Skeletal muscle satellite cell (primary cell): ENCODE results near the gene PTTG1IP.

Source experiments
- H3K27me3 ChIP-seq: 2 replicates; pipeline ENCODE4 v1.7.0; 2013; ENCODE audit warnings: low read length; ENCODE audit not compliant: control insufficient read depth, insufficient read depth
- H3K36me3 ChIP-seq: 2 replicates; pipeline ENCODE4 v1.7.0; 2013; ENCODE audit warnings: mild to moderate bottlenecking, control low read depth, low read length; ENCODE audit not compliant: insufficient read depth
- H3K4me1 ChIP-seq: 2 replicates; pipeline ENCODE4 v1.7.0; 2013; ENCODE audit warnings: low read length; ENCODE audit not compliant: control insufficient read depth, insufficient read depth
- H3K4me2 ChIP-seq: 2 replicates; pipeline ENCODE4 v1.7.0; 2013; ENCODE audit warnings: mild to moderate bottlenecking, low read length
- H3K4me3 ChIP-seq: 2 replicates; pipeline ENCODE4 v1.7.0; 2013; ENCODE audit warnings: low read length
- H3K9ac ChIP-seq: 2 replicates; pipeline ENCODE4 v1.7.0; 2013; ENCODE audit warnings: mild to moderate bottlenecking, low read depth, low read length, moderate library complexity
- H3K9me3 ChIP-seq: replicated peaks from 2 replicates; pipeline ENCODE4 v1.7.0; 2013; ENCODE audit warnings: mild to moderate bottlenecking, control low read depth, low read length

PTTG1IP gene

DNA sequence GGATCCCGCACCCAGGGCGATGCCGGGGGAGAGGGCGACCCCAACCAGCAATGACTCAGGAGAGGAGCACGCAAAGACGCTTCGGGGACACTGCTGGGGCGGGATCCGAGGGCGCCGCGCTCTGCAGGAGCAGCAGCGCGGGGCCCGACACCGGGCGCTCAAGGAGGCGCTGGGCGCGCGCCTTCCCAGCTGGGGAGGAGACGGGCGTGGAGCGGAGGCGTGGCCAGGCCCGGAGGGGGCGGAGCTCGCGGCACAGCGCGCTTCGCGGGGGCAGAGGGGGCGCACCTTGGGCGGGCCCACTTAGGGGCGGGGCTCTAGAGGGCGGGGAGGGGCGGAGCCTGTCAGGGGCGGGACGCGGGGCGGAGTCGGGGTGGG is 56.0 kb downstream of the PTTG1IP start:
- Histone ChIP-seq H3K4me3 (peak overlapping the region; percentile 95), H3K27me3 (no peaks in the 10 kb centered on the region), H3K9ac (peak overlapping the region; percentile 91), H3K4me2 (peak overlapping the region; percentile 100), H3K4me1 (peaks cover 11% of the 10 kb centered on the region), H3K36me3 (peaks cover 11% of the 10 kb centered on the region), H3K9me3 (no peaks in the 10 kb centered on the region)

DNA sequence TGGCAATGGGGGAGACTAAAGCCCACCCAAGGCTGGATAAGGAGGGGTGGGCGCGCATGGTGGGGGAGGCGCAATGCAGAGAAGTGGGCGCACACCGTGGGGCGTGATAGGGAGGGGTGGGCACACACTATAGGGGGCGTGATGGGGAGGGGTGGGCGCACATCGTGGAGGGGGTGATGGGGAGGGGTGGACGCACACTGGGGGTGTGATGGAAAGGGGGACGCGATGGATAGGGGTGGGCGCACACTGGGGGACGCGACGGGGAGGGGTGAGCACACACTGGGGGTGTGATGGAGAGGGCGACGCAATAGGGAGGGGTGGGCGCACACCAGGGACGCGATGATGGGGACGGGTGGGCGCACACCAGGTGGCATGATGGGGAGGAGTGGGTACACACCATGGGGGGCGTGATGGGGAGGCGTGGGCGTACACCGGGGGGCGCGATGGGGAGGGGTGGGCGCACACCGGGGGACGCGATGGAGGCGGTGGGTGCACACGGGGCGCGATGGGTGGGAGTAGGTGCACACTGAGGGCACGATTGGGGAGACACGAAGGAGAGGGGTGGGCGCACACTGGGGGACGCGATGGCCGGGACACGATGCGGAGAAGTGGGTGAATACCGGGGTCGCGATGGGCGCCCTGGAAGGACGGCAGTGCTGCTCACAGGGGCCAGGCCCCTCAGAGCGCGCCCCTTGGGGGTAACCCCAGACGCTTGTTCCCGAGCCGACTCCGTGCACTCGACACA is 56.6 kb downstream of the PTTG1IP start:
- H3K4me3 ChIP-seq = peak overlapping the region; percentile 95
- H3K4me2 ChIP-seq = peak overlapping the region; percentile 100
- no peaks in the 10 kb centered on the region for H3K27me3 ChIP-seq
- no peaks in the 10 kb centered on the region for H3K9me3 ChIP-seq
- peaks cover 14% of the 10 kb centered on the region for H3K36me3 ChIP-seq
- peaks cover 11% of the 10 kb centered on the region for H3K4me1 ChIP-seq
- peak overlapping the region; percentile 81 for H3K9ac ChIP-seq

DNA sequence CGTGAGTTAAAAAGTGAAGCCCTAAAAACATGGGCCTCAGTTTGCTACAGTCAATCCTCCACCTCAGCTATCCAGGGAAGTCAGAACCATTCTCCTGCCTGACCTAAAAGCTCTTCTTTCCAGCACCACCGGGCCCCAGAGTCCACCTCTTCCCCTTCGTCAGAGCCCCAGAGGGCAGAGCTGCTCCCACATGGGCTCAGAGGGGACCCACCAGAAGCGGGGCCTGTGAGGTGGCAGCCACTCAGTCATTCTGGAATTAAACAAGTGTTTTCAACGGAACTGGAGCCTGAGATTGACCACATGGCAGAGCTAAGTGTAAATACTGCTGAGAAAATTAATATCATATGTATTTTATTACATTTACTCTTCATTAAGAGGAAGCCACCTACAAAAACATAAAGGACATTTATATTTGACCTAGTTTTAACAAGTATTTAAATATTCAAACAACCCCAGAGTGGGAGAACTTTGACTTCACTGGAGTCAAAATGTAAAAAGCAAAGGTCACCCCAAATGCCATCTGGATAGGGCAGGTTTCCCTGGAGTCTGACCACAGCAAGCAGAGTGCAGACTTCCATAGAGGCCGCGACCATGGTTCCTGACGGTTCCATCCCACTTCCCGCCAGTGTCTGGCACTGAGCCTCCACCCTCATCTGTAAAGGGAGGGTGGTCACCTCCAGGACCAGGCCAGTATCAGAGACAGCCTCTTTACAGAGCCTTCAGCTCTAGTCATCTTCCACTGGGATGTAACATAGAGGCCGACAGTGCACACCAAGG is 57.5 kb downstream of the PTTG1IP start:
- no peak overlapping the region for H3K4me3 ChIP-seq
- H3K9ac ChIP-seq = no peak overlapping the region
- H3K4me1 ChIP-seq = peaks cover 11% of the 10 kb centered on the region
- peaks cover 14% of the 10 kb centered on the region for H3K36me3 ChIP-seq
- H3K4me2 ChIP-seq = peak overlapping the region; percentile 50
- H3K9me3 ChIP-seq = no peaks in the 10 kb centered on the region
- no peaks in the 10 kb centered on the region for H3K27me3 ChIP-seq

DNA sequence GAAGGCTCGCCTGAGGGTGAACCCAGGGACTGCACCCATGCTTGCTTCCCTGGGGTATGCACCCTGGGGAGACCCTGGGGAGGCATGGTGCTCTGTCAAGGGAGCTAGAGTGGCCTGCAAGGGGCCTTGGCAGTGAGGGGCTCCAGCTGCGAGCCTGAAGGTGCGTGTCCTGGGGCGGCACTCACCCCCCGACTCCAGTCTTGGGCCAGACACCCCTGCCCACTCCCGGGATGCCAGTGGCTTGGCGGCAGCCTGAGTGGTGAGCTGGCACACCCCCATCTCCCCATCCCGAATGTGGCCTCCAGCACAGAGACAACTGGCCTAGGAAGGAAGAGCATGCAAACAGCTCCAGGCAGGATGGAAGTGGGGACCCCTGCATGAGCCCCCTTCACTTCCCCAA is 58.3 kb downstream of the PTTG1IP start:
- Histone ChIP-seq H3K9me3 (no peaks in the 10 kb centered on the region), H3K4me1 (peaks cover 11% of the 10 kb centered on the region), H3K27me3 (no peaks in the 10 kb centered on the region), H3K4me2 (peak overlapping the region; percentile 14), H3K9ac (no peak overlapping the region), H3K4me3 (no peak overlapping the region), H3K36me3 (peaks cover 19% of the 10 kb centered on the region)

DNA sequence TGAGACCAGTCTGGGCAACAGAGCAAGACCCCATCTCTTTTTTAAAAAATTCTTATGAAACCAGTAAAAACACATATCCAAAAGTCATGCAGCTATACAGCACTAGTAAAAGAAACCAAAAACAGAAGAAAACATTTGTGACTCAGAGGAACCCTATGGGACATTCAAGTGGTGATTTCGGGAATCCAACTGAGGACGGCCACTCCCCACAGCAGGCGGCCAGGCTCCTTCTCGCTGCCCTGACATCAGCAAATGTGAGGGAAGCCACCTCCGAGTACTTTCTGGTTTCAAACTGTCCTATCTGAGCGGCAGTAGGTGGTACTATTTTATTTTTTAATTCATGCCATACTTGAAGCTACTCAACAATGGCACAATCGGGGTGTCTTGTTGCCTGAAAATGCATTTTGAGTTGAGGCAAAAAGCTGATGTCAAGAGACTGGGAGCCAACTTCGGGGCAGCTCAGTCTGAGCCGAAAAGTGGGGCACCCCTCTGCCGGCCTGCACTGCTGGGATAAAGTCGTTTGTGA is 58.9 kb downstream of the PTTG1IP start:
- H3K36me3 ChIP-seq = peaks cover 26% of the 10 kb centered on the region
- no peaks in the 10 kb centered on the region for H3K27me3 ChIP-seq
- H3K9ac ChIP-seq = no peak overlapping the region
- H3K4me1 ChIP-seq = peaks cover 11% of the 10 kb centered on the region
- peak overlapping the region; percentile 30 for H3K4me2 ChIP-seq
- H3K9me3 ChIP-seq = no peaks in the 10 kb centered on the region
- H3K4me3 ChIP-seq = no peak overlapping the region

DNA sequence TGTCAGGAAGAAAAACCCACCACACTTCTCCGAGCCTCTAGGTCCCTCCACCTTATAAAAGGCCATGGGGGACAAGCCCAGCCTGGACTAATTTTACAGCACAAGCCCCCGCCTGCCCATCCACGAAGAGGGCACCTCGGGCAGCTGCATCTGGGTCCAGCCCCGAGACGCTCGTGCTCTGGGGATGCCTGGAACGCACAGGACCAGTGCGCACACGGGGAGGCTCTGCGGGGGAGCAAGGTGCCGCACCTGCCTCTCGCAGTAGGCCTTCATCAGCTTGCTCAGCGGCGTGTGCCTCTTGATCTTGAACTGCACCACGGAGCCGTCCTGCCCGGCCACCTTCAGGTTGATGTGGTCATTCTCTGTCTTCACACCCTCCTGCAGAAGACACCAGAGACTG is 59.8 kb downstream of the PTTG1IP start:
- H3K36me3 ChIP-seq = peaks cover 28% of the 10 kb centered on the region
- peaks cover 10% of the 10 kb centered on the region for H3K4me1 ChIP-seq
- H3K27me3 ChIP-seq = no peaks in the 10 kb centered on the region
- no peak overlapping the region for H3K9ac ChIP-seq
- H3K4me2 ChIP-seq = no peak overlapping the region
- no peak overlapping the region for H3K4me3 ChIP-seq
- H3K9me3 ChIP-seq = no peaks in the 10 kb centered on the region

DNA sequence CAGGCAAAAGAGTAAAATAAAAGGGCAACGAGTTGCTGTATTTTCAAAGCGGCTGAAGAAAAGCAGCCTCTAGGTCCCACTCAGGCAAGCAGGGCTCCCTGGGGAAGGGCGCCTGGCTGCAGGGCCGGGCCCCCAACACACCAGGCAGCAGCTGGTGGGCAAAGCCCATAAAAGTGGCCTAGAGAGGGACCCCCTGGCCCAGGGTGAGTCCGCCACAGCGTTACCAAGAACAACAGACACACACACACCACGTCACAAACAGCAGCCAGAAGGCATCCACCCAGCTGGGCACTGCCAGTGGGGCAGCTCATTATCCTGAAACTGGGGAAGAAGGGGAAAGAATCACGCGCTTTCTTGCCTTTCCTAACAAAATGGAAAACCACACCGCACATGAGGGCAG is 60.3 kb downstream of the PTTG1IP start:
- peaks cover 28% of the 10 kb centered on the region for H3K36me3 ChIP-seq
- H3K4me2 ChIP-seq = no peak overlapping the region
- no peak overlapping the region for H3K9ac ChIP-seq

DNA sequence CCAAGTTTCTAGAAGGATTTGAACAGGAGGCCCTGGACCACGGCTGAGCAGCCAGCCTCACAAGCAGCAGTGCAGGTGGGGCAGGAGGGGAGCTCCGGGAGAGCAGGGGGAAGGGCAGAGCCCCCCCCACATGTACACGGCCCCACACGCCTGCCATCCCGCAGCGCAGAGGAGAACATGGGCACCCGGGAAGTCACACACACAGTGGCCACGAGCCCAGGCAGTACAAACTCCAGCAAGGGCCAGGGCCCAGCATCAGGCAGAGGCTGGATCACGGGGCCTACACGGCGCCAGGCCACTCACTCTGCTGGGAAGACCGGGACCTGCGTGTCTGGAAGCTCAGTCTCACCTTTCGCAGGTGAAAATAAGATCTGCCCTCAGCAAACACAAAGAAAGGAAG is 60.9 kb downstream of the PTTG1IP start:
- Histone ChIP-seq H3K4me3 (no peak overlapping the region), H3K4me2 (no peak overlapping the region), H3K9ac (no peak overlapping the region), H3K27me3 (no peaks in the 10 kb centered on the region), H3K9me3 (no peaks in the 10 kb centered on the region), H3K36me3 (peaks cover 32% of the 10 kb centered on the region), H3K4me1 (peaks cover 4% of the 10 kb centered on the region)

More for the DNA sequence above, 60.3 kb downstream of the PTTG1IP start:
- no peaks in the 10 kb centered on the region for H3K9me3 ChIP-seq
- peaks cover 4% of the 10 kb centered on the region for H3K4me1 ChIP-seq
- no peaks in the 10 kb centered on the region for H3K27me3 ChIP-seq
- H3K4me3 ChIP-seq = no peak overlapping the region

DNA sequence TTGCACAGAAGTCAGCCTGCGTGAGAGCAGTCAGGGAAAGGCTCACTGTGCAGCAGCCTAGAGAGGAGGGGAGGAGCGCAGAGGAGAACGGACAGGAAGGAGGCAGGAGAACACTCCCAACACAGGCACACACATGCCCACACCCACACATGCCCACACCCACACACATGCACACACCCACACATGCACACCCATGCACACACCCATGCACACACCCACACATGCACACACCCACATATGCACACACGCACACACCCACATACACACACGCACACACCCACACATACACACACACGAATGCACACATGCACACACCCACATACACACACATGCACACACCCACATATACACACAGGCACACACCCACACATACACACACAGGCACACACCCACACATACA is 62.7 kb downstream of the PTTG1IP start:
- peaks cover 47% of the 10 kb centered on the region for H3K36me3 ChIP-seq
- no peak overlapping the region for H3K4me2 ChIP-seq
- no peaks in the 10 kb centered on the region for H3K27me3 ChIP-seq
- H3K4me3 ChIP-seq = no peak overlapping the region
- no peaks in the 10 kb centered on the region for H3K4me1 ChIP-seq
- H3K9ac ChIP-seq = no peak overlapping the region
- H3K9me3 ChIP-seq = no peaks in the 10 kb centered on the region

DNA sequence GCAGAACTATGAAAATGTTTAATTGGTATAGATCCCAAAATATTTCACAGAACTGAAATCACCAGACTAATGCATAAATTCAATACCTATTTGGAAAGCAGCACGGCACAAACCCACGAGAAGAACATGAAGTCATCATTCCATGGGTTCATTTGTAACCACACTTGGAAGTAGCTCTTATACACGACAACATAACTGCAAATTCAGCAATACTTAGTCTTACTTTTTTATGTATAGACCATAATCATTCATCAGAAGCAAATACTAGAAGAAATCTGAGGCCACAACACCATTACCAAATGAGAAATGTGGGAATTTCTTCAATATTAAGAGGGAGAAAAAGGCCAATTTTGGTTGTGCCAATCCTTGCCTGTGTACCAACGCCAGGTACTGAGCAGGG is 67.6 kb downstream of the PTTG1IP start:
- H3K27me3 ChIP-seq = no peaks in the 10 kb centered on the region
- H3K4me2 ChIP-seq = no peak overlapping the region
- no peak overlapping the region for H3K9ac ChIP-seq
- no peak overlapping the region for H3K4me3 ChIP-seq
- H3K36me3 ChIP-seq = peaks cover 50% of the 10 kb centered on the region
- H3K9me3 ChIP-seq = no peaks in the 10 kb centered on the region
- peaks cover 6% of the 10 kb centered on the region for H3K4me1 ChIP-seq

DNA sequence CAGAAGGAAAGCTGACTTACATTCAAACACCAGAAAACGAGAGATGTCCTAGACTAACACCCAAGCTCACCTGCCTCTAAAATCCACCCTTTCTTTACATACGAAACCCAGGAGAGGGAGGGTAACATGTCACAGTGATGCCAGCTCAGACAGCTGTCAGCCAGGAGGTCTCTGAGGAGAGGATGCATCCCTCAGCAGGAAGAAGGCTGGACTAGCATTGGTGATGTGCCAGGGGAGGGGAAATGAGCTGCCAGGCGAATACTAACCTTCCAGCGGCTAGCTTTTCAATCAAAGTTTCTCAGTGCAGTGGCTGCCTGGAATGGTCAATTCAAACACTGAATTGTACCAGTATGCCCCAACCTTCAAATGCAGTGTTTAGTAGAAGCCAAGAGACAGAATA is 68.3 kb downstream of the PTTG1IP start:
- no peaks in the 10 kb centered on the region for H3K9me3 ChIP-seq
- H3K4me3 ChIP-seq = no peak overlapping the region
- no peaks in the 10 kb centered on the region for H3K27me3 ChIP-seq
- H3K9ac ChIP-seq = no peak overlapping the region
- no peak overlapping the region for H3K4me2 ChIP-seq
- H3K36me3 ChIP-seq = peaks cover 46% of the 10 kb centered on the region
- H3K4me1 ChIP-seq = peaks cover 12% of the 10 kb centered on the region
